ENCODE results near the gene SPOPL.

GRCh38 chr2:138602166-138602460 lies 100.5 kb downstream of the SPOPL start:
- TF ChIP-seq CTCF (IDR thresholded peaks at IDR 0.05) (no peak), POLR2A (IDR thresholded peaks at IDR 0.05) (no peak), POLR2AphosphoS5 (IDR thresholded peaks at IDR 0.05) (no peak)
